ENCODE measurements around the gene AIP. TPM values are rescaled to one million over a fixed set of nuclear protein-coding genes. Genes with fewer than 3 reads are reported as not detected.

Gene AIP
- total and polyA plus RNA-seq, 9 of the 15 experiments (the other 6 are each of a cell fraction or from before 2014, with no cell fraction given), result 5.2 to 92.5 (median 52.7) TPM

DNA sequence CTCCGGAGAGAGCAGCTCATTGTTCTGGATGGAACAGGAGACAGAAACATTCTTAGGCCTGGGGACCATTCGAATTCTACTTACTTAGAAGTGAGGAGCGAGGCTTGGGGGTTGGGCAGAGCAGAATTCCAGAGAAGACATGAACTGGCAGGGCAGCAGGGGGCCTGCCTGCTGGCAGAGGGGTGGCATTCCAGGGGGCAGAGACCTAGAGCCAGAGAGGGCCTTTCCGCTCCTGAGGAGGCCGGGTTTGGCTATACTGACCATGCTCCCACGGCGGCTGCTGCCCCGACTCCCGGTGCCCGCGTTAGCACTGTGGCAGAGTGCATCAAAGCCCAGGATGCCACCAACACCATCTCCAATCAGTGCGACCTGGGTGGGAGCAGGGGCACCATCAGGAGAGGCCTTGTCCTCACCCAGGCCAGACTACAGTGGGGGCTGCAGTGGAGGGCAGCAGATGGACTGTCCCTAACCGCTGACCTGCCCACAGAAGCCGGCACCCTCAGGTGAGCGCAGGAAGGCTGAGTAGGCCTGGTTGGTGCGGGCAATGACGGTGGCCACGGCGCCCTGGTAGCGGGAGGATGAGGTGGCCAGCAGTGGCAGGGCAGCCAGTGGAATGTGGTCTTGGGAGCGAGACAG, 14.9 kb downstream of the AIP start (continued):
- TF ChIP-seq, protein P1, sequence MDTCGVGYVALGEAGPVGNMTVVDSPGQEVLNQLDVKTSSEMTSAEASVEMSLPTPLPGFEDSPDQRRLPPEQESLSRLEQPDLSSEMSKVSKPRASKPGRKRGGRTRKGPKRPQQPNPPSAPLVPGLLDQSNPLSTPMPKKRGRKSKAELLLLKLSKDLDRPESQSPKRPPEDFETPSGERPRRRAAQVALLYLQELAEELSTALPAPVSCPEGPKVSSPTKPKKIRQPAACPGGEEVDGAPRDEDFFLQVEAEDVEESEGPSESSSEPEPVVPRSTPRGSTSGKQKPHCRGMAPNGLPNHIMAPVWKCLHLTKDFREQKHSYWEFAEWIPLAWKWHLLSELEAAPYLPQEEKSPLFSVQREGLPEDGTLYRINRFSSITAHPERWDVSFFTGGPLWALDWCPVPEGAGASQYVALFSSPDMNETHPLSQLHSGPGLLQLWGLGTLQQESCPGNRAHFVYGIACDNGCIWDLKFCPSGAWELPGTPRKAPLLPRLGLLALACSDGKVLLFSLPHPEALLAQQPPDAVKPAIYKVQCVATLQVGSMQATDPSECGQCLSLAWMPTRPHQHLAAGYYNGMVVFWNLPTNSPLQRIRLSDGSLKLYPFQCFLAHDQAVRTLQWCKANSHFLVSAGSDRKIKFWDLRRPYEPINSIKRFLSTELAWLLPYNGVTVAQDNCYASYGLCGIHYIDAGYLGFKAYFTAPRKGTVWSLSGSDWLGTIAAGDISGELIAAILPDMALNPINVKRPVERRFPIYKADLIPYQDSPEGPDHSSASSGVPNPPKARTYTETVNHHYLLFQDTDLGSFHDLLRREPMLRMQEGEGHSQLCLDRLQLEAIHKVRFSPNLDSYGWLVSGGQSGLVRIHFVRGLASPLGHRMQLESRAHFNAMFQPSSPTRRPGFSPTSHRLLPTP (IDR thresholded peaks at IDR 0.05; ENCODE audit: borderline replicate concordance, extremely low read depth, insufficient read length), result no peak
- TF ChIP-seq ZNF780A (CRISPR knock-in tag; IDR thresholded peaks at IDR 0.05), result no peak

DNA sequence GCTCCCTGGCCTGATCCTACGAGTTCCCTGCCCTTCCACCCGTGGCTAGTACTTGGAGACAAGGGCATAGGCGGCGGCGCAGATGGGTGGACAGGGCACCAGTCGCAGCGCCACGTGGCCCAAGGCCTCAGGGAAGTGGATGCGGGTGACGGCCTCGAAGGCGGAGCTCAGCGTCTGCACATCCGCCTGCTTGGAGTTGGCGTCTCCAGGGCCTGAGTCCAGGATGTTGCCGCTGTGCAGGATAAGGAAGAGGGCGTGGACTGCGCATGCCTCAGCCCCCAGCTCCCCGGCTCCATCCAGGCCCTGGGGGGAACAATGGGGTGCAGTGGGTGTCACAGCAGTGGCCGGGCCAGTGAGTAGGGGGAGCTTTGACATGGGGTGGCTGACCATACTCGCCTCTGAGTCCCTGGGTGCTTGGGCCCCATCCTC, 15.7 kb downstream of the AIP start:
- BruUV-seq (replicated peaks), result no TSS peak
- POLR2A ChIA-PET, result interaction anchor here (1.0 to 1.5 kb wide), 4 partner anchors 9 to 153 kb away, joined by 3 to 9 read pairs (median 4); partner anchors contain the start of gene PTPRCAP
- 70% methylated on average over 17 of the region's 21 CpGs for WGBS (ENCODE audit: insufficient coverage, low coverage, missing lambda C conversion rate)
- Histone ChIP-seq H3K4me3 (no peak overlapping the region), H3K79me2 (ENCODE audit: control insufficient read depth, insufficient read depth, low read length) (peaks cover 1% of the 10 kb centered on the region; the same call in 1 of the 3 replicates), H3K9ac (ENCODE audit: insufficient read depth in 1 of 2, low read depth in 2 of 2, low read length in 2 of 2) (peak overlapping the region in 1 of 2 experiments; percentile 65; a peak in 1 of 4 replicates), H2AFZ (ENCODE audit: low read depth, low read length) (no peak overlapping the region), H3K9me3 (replicated peaks; ENCODE audit: control insufficient read depth, insufficient read depth, low read depth, low read length) (no peaks in the 10 kb centered on the region), H3K27me3 (ENCODE audit: control insufficient read depth in 2 of 2, insufficient read depth in 2 of 2, low read length in 2 of 2) (no peaks in the 10 kb centered on the region), H3K36me3 (ENCODE audit: control insufficient read depth, insufficient read depth, low read length) (peaks cover 86% of the 10 kb centered on the region; the same call in 2 of the 3 replicates), H4K20me1 (replicated peaks; ENCODE audit: control insufficient read depth, insufficient read depth, low read length) (no peaks in the 10 kb centered on the region), H3K4me1 (replicated peaks in 1 of 2; ENCODE audit: control insufficient read depth in 2 of 2, insufficient read depth in 2 of 2, low read length in 2 of 2) (peaks cover 0 to 57% of the 10 kb centered on the region in 2 experiments; a peak in 2 of 5 replicates), H3K9me1 (ENCODE audit: control insufficient read depth, insufficient read depth, low read length) (peaks cover 6% of the 10 kb centered on the region), H3K4me2 (ENCODE audit: insufficient read depth, low read length) (no peak overlapping the region), H3K27ac (ENCODE audit: extremely low read depth, low read depth, low read length) (no peak overlapping the region)
- TF ChIP-seq ZNF436 (CRISPR knock-in tag; IDR thresholded peaks at IDR 0.05) (no peak), PHTF2 (CRISPR knock-in tag; IDR thresholded peaks at IDR 0.05) (no peak), POU5F1 (IDR thresholded peaks at IDR 0.05; ENCODE audit: borderline replicate concordance, low read depth, low read length, partially characterized antibody) (no peak), POLR2G (IDR thresholded peaks at IDR 0.05; ENCODE audit: low read depth, low read length) (0 out of 2 replicates have a peak, but pooled peaks have one; percentile 19)
- FAIRE-seq, result no peak
- CTCF ChIA-PET (ENCODE audit: low intra/inter-chr PET ratio), result no interaction called here
- ATAC-seq, result no peak
- intact Hi-C loops (cut with micrococcal nuclease), result no loop called here
- in situ Hi-C loops (cut with MboI), result no loop called here
- no peak for DNase-seq (ENCODE audit: extremely low read depth in 1 of 4, low spot score in 3 of 4)

Measured in K562 (cell line).